ENCODE data around the gene CEP192. TPM values are rescaled to one million over a fixed set of nuclear protein-coding genes. Genes with fewer than 3 reads are reported as not detected.

CEP192 gene
- polyA plus RNA-seq, 1 donor (not counting 4 experiments of a cell fraction or from before 2014, with no cell fraction given) = 16.6 TPM

DNA sequence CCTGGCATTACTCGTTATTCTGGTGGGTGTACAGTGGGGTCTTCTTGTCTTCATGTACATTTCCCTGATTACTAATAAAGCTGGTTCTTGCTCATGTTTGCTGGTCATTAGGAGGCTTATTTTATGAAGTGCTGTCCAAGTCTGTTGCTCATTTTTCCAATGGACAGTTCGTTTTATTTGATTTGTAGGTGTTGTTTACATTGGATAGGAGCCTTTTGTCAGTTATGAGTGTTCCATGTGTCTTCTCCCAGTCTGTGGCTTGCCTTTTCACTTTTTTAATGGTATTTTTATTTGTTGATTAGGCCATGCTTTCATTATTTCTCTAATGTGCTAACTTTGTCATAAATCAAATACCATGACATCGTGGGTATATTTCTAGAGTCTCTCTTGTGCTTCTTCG, 51.9 kb downstream of the CEP192 start:
- no peak overlapping the region for H2AFZ ChIP-seq (ENCODE audit: control insufficient read depth, low read length)
- H3K27ac ChIP-seq (ENCODE audit: control insufficient read depth, insufficient read depth, low read length) = no peak overlapping the region
- dilution Hi-C loops (cut with MboI; ENCODE audit: extremely low pct_ligation_motif_present, low sequenced_read_pairs) = no loop called here
- H3K27me3 ChIP-seq (ENCODE audit: control insufficient read depth, extremely low read depth, insufficient read depth, low read length) = no peaks in the 10 kb centered on the region
- no peaks in the 10 kb centered on the region for H3K4me1 ChIP-seq (ENCODE audit: control insufficient read depth, extremely low read depth, insufficient read depth, low read length)
- no peak overlapping the region for H3K4me2 ChIP-seq (ENCODE audit: control insufficient read depth, extremely low read depth, insufficient read depth, low read depth, low read length)
- H3K9me1 ChIP-seq (ENCODE audit: control insufficient read depth, extremely low read depth, insufficient read depth, low read length) = no peaks in the 10 kb centered on the region
- no peak for FAIRE-seq
- H3K9me3 ChIP-seq (ENCODE audit: control insufficient read depth, low read depth, low read length) = no peaks in the 10 kb centered on the region
- H3K9ac ChIP-seq (ENCODE audit: control insufficient read depth, extremely low read depth, insufficient read depth, low read length) = no peak overlapping the region
- H3K4me3 ChIP-seq (ENCODE audit: control insufficient read depth in 2 of 3, extremely low read depth in 1 of 3, insufficient read depth in 2 of 3, low read depth in 1 of 3, low read length in 3 of 3) = no peak overlapping the region
- no peak for DNase-seq (ENCODE audit: low read depth, low spot score)
- peaks cover 3% of the 10 kb centered on the region for H3K79me2 ChIP-seq (ENCODE audit: control insufficient read depth, insufficient read depth, low read length)
- TF ChIP-seq EZH2 (IDR thresholded peaks at IDR 0.05; ENCODE audit: low read length) = no peak
- TF ChIP-seq, protein P1, sequence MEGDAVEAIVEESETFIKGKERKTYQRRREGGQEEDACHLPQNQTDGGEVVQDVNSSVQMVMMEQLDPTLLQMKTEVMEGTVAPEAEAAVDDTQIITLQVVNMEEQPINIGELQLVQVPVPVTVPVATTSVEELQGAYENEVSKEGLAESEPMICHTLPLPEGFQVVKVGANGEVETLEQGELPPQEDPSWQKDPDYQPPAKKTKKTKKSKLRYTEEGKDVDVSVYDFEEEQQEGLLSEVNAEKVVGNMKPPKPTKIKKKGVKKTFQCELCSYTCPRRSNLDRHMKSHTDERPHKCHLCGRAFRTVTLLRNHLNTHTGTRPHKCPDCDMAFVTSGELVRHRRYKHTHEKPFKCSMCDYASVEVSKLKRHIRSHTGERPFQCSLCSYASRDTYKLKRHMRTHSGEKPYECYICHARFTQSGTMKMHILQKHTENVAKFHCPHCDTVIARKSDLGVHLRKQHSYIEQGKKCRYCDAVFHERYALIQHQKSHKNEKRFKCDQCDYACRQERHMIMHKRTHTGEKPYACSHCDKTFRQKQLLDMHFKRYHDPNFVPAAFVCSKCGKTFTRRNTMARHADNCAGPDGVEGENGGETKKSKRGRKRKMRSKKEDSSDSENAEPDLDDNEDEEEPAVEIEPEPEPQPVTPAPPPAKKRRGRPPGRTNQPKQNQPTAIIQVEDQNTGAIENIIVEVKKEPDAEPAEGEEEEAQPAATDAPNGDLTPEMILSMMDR (optimal IDR thresholded peaks at IDR 0.05 in 1 of 3, IDR thresholded peaks at IDR 0.05 in 1 of 3, conservative IDR thresholded peaks at IDR 0.05 in 1 of 3; ENCODE audit: extremely low read depth in 1 of 3, insufficient read depth in 2 of 3, low read length in 3 of 3) = no peak
- H4K20me1 ChIP-seq (ENCODE audit: control insufficient read depth, extremely low read depth, insufficient read depth, low read length) = no peaks in the 10 kb centered on the region
- H3K36me3 ChIP-seq (ENCODE audit: control insufficient read depth in 2 of 2, extremely low read depth in 1 of 2, insufficient read depth in 2 of 2, low read length in 2 of 2) = peaks cover 5% of the 10 kb centered on the region in 2 experiments

DNA sequence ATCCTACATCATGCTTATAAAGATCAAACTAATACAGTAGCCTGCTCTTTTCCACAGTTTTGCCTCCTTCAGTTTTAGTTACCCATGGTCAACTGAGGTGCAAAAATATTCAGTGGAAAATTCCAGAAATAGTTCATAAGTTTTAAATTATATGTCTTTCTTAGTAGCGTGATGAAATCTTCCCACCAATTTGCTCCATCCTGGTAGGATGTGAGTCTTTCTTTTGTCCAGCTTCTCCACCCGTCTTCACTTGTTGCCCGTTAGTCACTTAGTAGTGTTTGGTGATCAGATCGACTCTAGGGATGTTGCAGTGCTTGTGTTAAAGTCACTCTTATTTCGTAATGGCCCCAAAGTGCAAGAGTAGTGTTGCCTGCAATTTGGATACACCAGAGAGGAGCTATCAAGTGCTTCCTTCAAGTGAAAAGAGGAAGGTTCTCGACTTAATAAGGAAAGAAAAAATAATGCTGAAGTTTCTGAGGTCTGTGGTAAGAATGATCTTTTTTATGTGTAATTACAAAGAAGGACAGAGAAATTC, 57.0 kb downstream of the CEP192 start:
- H3K27me3 ChIP-seq (ENCODE audit: control insufficient read depth, extremely low read depth, insufficient read depth, low read length) = no peaks in the 10 kb centered on the region
- no peaks in the 10 kb centered on the region for H3K9me3 ChIP-seq (ENCODE audit: control insufficient read depth, low read depth, low read length)
- no peak overlapping the region for H3K27ac ChIP-seq (ENCODE audit: control insufficient read depth, insufficient read depth, low read length)
- no peaks in the 10 kb centered on the region for H3K4me1 ChIP-seq (ENCODE audit: control insufficient read depth, extremely low read depth, insufficient read depth, low read length)
- no peak overlapping the region for H3K4me2 ChIP-seq (ENCODE audit: control insufficient read depth, extremely low read depth, insufficient read depth, low read depth, low read length)
- no peak overlapping the region for H3K4me3 ChIP-seq (ENCODE audit: control insufficient read depth in 2 of 3, extremely low read depth in 1 of 3, insufficient read depth in 2 of 3, low read depth in 1 of 3, low read length in 3 of 3)
- no peak overlapping the region for H3K9ac ChIP-seq (ENCODE audit: control insufficient read depth, extremely low read depth, insufficient read depth, low read length)
- H4K20me1 ChIP-seq (ENCODE audit: control insufficient read depth, extremely low read depth, insufficient read depth, low read length) = no peaks in the 10 kb centered on the region
- H3K36me3 ChIP-seq (ENCODE audit: control insufficient read depth in 2 of 2, extremely low read depth in 1 of 2, insufficient read depth in 2 of 2, low read length in 2 of 2) = peaks cover 6 to 9% of the 10 kb centered on the region in 2 experiments
- TF ChIP-seq EZH2 (IDR thresholded peaks at IDR 0.05; ENCODE audit: low read length) = no peak
- TF ChIP-seq, protein P1 (optimal IDR thresholded peaks at IDR 0.05 in 1 of 3, IDR thresholded peaks at IDR 0.05 in 1 of 3, conservative IDR thresholded peaks at IDR 0.05 in 1 of 3; ENCODE audit: extremely low read depth in 1 of 3, insufficient read depth in 2 of 3, low read length in 3 of 3) = no peak
- H3K9me1 ChIP-seq (ENCODE audit: control insufficient read depth, extremely low read depth, insufficient read depth, low read length) = no peaks in the 10 kb centered on the region
- peaks cover 3% of the 10 kb centered on the region for H3K79me2 ChIP-seq (ENCODE audit: control insufficient read depth, insufficient read depth, low read length)
- no peak for DNase-seq (ENCODE audit: low read depth, low spot score)
- FAIRE-seq = no peak
- dilution Hi-C loops (cut with MboI; ENCODE audit: extremely low pct_ligation_motif_present, low sequenced_read_pairs) = no loop called here
- H2AFZ ChIP-seq (ENCODE audit: control insufficient read depth, low read length) = no peak overlapping the region

Data from keratinocyte (primary cell).